HG03135 (cell line): ENCODE measurements around the gene ELMO1.

Source experiments
- ATAC-seq: cut with Tn5 transposase; IDR thresholded peaks from one replicate; pipeline ENCODE4 v1.9.1; 2021; ENCODE audit warnings: mild to moderate bottlenecking, moderate library complexity; ENCODE audit not compliant: unreplicated experiment

ELMO1 gene

GRCh38 chr7:37432281-37432920 is 16.3 kb downstream of the ELMO1 start:
- ATAC-seq = no peak

GRCh38 chr7:37431413-37431812 is 17.3 kb downstream of the ELMO1 start:
- no peak for ATAC-seq

DNA sequence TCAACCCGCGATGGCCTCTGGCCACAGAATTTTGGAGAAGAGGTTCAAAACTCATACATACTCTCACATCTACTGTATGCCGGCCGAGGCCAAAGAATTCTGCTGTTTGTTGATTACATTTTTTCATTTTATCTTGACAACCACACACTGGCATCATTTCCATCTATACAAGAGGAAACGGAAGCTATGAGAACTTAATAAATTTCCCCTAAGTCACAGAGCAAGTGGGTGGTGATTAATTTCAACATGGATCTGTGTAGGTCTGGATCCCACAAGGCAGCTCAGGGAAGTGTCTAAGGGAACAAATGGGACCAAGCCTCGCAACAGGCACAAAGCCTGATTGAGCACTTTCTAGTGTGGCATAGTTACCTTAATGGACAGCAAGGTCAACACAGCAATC is 18.0 kb downstream of the ELMO1 start:
- no peak for ATAC-seq

GRCh38 chr7:37430171-37430570 is 18.5 kb downstream of the ELMO1 start:
- no peak for ATAC-seq

- no peak for ATAC-seq
These were observed 19.3 kb downstream of the ELMO1 start for GRCh38 chr7:37429435-37429791.

DNA sequence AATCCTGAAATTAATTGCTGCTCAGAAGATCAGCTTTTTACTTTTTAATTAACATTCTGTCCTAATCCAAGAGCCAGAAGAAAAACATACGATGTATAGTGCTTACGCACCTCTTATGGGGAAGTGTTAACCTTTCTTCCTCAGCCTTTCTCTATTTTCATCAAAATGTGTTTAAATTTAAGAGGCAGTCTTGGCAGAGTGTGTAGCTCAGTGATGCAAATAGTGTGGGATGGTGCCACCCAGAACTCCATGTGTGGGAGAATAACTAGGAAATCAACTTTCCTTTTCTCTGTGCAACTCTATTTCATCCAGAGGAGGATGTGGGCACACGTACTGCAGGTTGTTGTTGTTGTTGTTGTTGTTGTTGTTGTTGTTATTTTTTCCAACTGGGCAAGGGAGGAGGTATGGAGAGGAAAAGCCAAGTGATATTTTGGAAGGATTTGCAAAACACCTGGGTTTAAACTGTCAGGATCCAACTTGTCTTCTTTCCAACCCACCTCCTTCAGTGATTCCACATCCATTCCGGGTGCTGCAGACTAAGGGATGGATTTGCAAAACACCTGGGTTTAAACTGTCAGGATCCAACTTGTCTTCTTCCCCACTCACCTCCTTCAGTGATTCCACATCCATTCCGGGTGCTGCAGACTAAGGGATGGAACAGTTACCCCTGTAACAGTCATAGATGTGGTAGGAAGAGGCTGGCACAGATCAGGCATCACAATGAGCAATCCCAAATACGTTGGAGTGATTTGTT is 19.8 kb downstream of the ELMO1 start:
- no peak for ATAC-seq

DNA sequence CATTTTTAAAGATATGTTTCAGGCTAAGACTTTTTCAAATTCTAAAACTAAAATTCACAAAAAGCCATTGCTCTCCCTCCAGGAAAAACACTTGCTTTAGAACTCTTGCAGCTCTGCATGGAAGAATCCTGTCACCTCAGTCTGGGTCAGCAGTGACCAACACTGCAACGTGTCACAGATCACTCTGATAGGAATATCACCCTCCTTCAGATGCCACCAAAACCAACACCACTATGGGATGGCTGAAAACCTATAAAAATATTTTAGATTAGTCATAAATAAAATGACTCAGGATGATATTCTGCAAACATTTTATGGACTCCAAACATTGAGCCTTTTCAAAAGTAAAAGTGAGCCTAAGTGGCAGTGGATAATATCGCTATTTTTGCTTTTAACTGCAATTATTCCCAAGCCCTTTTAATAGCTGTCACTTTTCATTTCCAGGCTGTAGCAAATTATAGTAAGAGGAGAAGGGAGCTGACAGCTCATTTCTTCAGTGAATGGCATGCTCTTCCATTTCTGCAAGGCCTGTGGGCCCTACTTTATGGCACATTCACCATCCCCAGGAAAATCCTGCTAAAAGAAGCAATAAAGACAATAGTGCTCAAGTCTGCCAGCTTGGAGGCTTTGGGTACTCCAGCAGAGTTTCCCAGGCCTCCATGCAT is 21.3 kb downstream of the ELMO1 start:
- no peak for ATAC-seq

GRCh38 chr7:37425498-37425897 is 23.2 kb downstream of the ELMO1 start:
- no peak for ATAC-seq

DNA sequence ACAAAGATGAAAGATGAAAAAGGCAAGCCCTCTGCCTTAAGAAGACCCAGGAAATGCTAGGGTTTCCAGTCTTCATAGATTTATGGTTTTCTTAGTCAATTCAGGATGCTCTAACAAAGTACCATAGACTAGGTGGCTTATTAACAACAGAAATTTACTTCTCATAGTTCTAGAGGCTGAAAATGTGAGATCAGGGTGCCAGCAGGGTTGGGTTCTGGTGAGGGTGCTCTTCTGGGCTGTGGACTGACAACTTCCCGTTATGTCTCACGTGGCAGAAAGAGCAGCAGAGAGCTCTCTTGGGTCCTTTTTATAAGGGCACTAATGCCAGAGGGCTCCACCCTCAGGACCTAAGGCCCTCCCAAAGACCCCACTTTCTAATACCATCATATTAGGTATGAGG is 23.7 kb downstream of the ELMO1 start:
- ATAC-seq = no peak

DNA sequence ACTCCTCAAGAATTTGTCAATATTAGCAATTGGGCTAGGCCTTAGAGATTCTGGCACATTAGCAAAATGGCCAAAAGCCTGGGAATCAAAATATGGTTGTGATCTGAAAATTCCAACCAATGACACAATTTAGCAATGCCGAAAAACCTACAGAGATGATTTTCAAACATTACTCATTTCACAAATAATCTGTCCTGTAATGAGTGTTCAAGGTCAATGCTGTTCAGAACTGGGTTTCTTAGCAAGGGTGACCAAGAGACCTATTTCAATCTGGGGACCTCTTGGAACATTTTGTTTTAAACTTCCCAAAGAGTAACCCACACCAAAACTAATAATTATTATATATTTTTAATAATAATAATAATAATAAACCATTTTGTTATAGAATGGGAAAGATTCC is 24.1 kb downstream of the ELMO1 start:
- ATAC-seq = no peak

DNA sequence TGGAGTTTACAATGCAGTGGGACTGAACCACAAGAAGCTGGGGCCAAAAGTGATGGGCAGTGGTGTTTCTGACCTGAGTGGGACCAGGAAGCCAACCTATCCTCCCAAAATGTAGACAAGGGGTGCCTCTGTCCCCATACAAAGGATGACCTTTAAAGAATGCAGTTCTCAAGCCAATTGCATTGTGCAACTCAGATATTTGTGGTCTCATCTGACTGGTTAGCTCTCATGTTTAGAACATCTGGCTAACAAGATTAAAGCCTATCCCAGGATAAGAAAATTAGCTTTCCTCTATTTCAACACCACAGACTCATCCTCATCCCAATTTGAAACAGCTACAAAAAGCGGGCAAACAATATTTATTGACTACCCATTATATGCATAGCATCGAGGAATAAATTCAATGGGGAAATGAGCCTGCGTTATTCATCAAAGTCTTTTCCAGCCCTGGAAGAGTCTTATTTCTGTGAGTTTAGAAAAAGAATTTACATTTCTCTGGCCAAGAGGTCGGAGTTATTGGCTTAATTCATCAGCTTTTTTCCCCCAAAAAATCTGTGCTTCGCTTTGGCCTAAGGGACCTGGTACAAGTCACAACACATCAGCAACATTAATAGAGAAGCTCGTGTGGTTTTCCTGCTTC is 26.7 kb downstream of the ELMO1 start:
- ATAC-seq = no peak

GRCh38 chr7:37420946-37421695 is 27.5 kb downstream of the ELMO1 start:
- no peak for ATAC-seq

- no peak for ATAC-seq
These were observed 29.2 kb downstream of the ELMO1 start for GRCh38 chr7:37419496-37419895.

GRCh38 chr7:37418381-37418780 is 30.3 kb downstream of the ELMO1 start:
- no peak for ATAC-seq

GRCh38 chr7:37417107-37417474 is 31.6 kb downstream of the ELMO1 start:
- no peak for ATAC-seq

GRCh38 chr7:37416378-37417106 is 32.1 kb downstream of the ELMO1 start:
- no peak for ATAC-seq

GRCh38 chr7:37415629-37416028 is 33.0 kb downstream of the ELMO1 start:
- ATAC-seq = no peak

GRCh38 chr7:37414352-37414983 is 34.2 kb downstream of the ELMO1 start:
- no peak for ATAC-seq

GRCh38 chr7:37411444-37412034 is 37.1 kb downstream of the ELMO1 start:
- ATAC-seq = no peak
